Keratinocyte (primary cell): ENCODE results near the gene PHF5A. TPM values are rescaled to one million over a fixed set of nuclear protein-coding genes. Genes with fewer than 3 reads are reported as not detected.

ENCODE experiments used
- DNase-seq: peaks from one replicate; pipeline ENCODE4 v3.0.0-alpha.2; 2011; ENCODE audit warnings: low read depth, missing footprints, low spot score
- FAIRE-seq: peaks from 2 replicates; lab custom pipeline; 2011; peaks lifted over from hg19 to GRCh38; lab: Jason Lieb, UNC
- H2AFZ ChIP-seq: 2 replicates; pipeline ENCODE4 v1.6.0; 2012; ENCODE audit warnings: low read length, control low read depth, inconsistent platforms; ENCODE audit not compliant: control insufficient read depth
- H3K27ac ChIP-seq: 2 replicates; pipeline ENCODE4 v1.5.1; 2011; ENCODE audit warnings: low read length; ENCODE audit not compliant: control insufficient read depth, insufficient read depth
- H3K27me3 ChIP-seq: 3 replicates; pipeline ENCODE4 v1.6.0; 2011; ENCODE audit warnings: low read length; ENCODE audit not compliant: control insufficient read depth, insufficient read depth; ENCODE audit errors: extremely low read depth
- H3K36me3 ChIP-seq, 2 experiments: 2 replicates in 1 of 2; 3 replicates in 1 of 2; pipeline ENCODE4 v1.5.1; 2011; ENCODE audit warnings: low read length in 2 of 2, mild to moderate bottlenecking in 1 of 2; ENCODE audit not compliant: control insufficient read depth in 2 of 2, insufficient read depth in 2 of 2; ENCODE audit errors: extremely low read depth in 1 of 2
- H3K4me1 ChIP-seq: 3 replicates; pipeline ENCODE4 v1.5.1; 2011; ENCODE audit warnings: low read length; ENCODE audit not compliant: control insufficient read depth, insufficient read depth; ENCODE audit errors: extremely low read depth
- H3K4me2 ChIP-seq: 3 replicates; pipeline ENCODE4 v1.6.0; 2011; ENCODE audit warnings: low read depth, low read length; ENCODE audit not compliant: control insufficient read depth, insufficient read depth; ENCODE audit errors: extremely low read depth
- H3K4me3 ChIP-seq, 3 experiments: fragments of 200-600 bp in 1 of 3; sonication (generic) in 1 of 3; 2 replicates in 2 of 3; 3 replicates in 1 of 3; pipeline ENCODE4 v1.5.1; 2011 to 2016; ENCODE audit warnings: low read length in 3 of 3, mild to moderate bottlenecking in 3 of 3, control low read depth in 2 of 3, inconsistent platforms in 1 of 3, low read depth in 1 of 3, mixed read lengths in 1 of 3, mixed run types in 1 of 3, moderate library complexity in 1 of 3; ENCODE audit not compliant: control insufficient read depth in 2 of 3, insufficient read depth in 2 of 3; ENCODE audit errors: extremely low read depth in 1 of 3
- H3K79me2 ChIP-seq: 2 replicates; pipeline ENCODE4 v1.6.0; 2012; ENCODE audit warnings: low read length; ENCODE audit not compliant: control insufficient read depth, insufficient read depth
- H3K9ac ChIP-seq: 3 replicates; pipeline ENCODE4 v1.6.0; 2011; ENCODE audit warnings: low read length; ENCODE audit not compliant: control insufficient read depth, insufficient read depth; ENCODE audit errors: extremely low read depth
- H3K9me1 ChIP-seq: 3 replicates; pipeline ENCODE4 v1.6.0; 2011; ENCODE audit warnings: low read length; ENCODE audit not compliant: control insufficient read depth, insufficient read depth; ENCODE audit errors: extremely low read depth
- H3K9me3 ChIP-seq: 2 replicates; pipeline ENCODE4 v1.5.1; 2012; ENCODE audit warnings: low read depth, low read length; ENCODE audit not compliant: control insufficient read depth
- H4K20me1 ChIP-seq: 3 replicates; pipeline ENCODE4 v1.6.0; 2011; ENCODE audit warnings: low read length; ENCODE audit not compliant: control insufficient read depth, insufficient read depth; ENCODE audit errors: extremely low read depth
- CTCF ChIP-seq, 3 experiments: IDR thresholded peaks in 1 of 3; conservative IDR thresholded peaks in 1 of 3; optimal IDR thresholded peaks in 1 of 3; 2 replicates in 2 of 3; 3 replicates in 1 of 3; pipeline versions ENCODE3 to v1.5.1; 2011; ENCODE audit warnings: low read length in 3 of 3, mild to moderate bottlenecking in 3 of 3, moderate library complexity in 2 of 3, control low read depth in 1 of 3, inconsistent platforms in 1 of 3; ENCODE audit not compliant: insufficient read depth in 2 of 3; ENCODE audit errors: extremely low read depth in 1 of 3
- EZH2 ChIP-seq: IDR thresholded peaks from one replicate; pipeline ENCODE4 v1.6.1; 2012; ENCODE audit warnings: inconsistent platforms, mild to moderate bottlenecking, low read length, moderate library complexity
- dilution Hi-C: fragments of 300-500 bp; cut with MboI; formaldehyde crosslinking; loops from one replicate; pipeline ENCODE4 v1.7.0; 2020; ENCODE audit warnings: low sequenced_read_pairs; ENCODE audit not compliant: extremely low pct_ligation_motif_present
- polyA plus RNA-seq, 5 experiments: library from polyadenylated mRNA; depleted of rRNA in 3 of 5; stranded (reverse) in 3 of 5; stranded (forward) in 1 of 5; unstranded in 1 of 5; fragments of >200 nt; gene quantifications; 1 replicate in 1 of 5; 2 replicates in 3 of 5; 3 replicates in 1 of 5; pipeline versions ENCODE4 v1.2.1 to v1.2.3, GENCODE V29; 2011 to 2012; ENCODE audit warnings: missing spikeins in 2 of 5, low read depth in 1 of 5, low replicate concordance in 1 of 5

PHF5A gene
- polyA plus RNA-seq, 1 donor (not counting 4 experiments of a cell fraction or from before 2014, with no cell fraction given): 77.7 TPM

- no peaks in the 10 kb centered on the region for H3K9me3 ChIP-seq
- H3K4me3 ChIP-seq: no peak overlapping the region
- H3K9me1 ChIP-seq: no peaks in the 10 kb centered on the region
- no peak overlapping the region for H3K4me2 ChIP-seq
- H2AFZ ChIP-seq: no peak overlapping the region
- no peaks in the 10 kb centered on the region for H3K27me3 ChIP-seq
- H3K79me2 ChIP-seq: peaks cover 78% of the 10 kb centered on the region
- dilution Hi-C loops: no loop called here
- TF ChIP-seq EZH2: no peak
- no peak for TF ChIP-seq CTCF (optimal IDR thresholded peaks at IDR 0.05 in 1 of 3, IDR thresholded peaks at IDR 0.05 in 1 of 3, conservative IDR thresholded peaks at IDR 0.05 in 1 of 3; ENCODE audit: extremely low read depth in 1 of 3, insufficient read depth in 2 of 3, low read length in 3 of 3)
- H3K4me1 ChIP-seq: peaks cover 7% of the 10 kb centered on the region
- peaks cover 7% of the 10 kb centered on the region for H4K20me1 ChIP-seq
- no peak for FAIRE-seq
- no peak overlapping the region for H3K27ac ChIP-seq
- DNase-seq: no peak
- H3K9ac ChIP-seq: no peak overlapping the region
- peaks cover 1 to 11% of the 10 kb centered on the region in 2 experiments for H3K36me3 ChIP-seq
These were observed 13.4 kb upstream of the PHF5A start for GRCh38 chr22:41481925-41482318.

- Histone ChIP-seq H3K36me3 (peaks cover 1 to 11% of the 10 kb centered on the region in 2 experiments), H3K4me1 (peaks cover 7% of the 10 kb centered on the region), H3K9me1 (no peaks in the 10 kb centered on the region), H3K27me3 (no peaks in the 10 kb centered on the region), H3K4me2 (no peak overlapping the region), H3K9me3 (no peaks in the 10 kb centered on the region), H3K27ac (no peak overlapping the region), H4K20me1 (peaks cover 7% of the 10 kb centered on the region), H3K79me2 (peaks cover 81% of the 10 kb centered on the region), H3K4me3 (no peak overlapping the region), H2AFZ (no peak overlapping the region), H3K9ac (no peak overlapping the region)
- FAIRE-seq (peak; percentile 49), DNase-seq (no peak)
- dilution Hi-C loops: no loop called here
- TF ChIP-seq CTCF (optimal IDR thresholded peaks at IDR 0.05 in 1 of 3, IDR thresholded peaks at IDR 0.05 in 1 of 3, conservative IDR thresholded peaks at IDR 0.05 in 1 of 3; ENCODE audit: extremely low read depth in 1 of 3, insufficient read depth in 2 of 3, low read length in 3 of 3) (no peak), EZH2 (no peak)
These were observed 12.8 kb upstream of the PHF5A start for GRCh38 chr22:41481131-41481830.
